Sigmoid colon (tissue), 4 donors: ENCODE measurements around the gene CMSS1.

Experiments used
- EP300 ChIP-seq, 4 donors: sonication (generic); formaldehyde crosslinking; IDR thresholded peaks; one replicate each; pipeline ENCODE4 v1.6.1; 2017; ENCODE audit warnings: antibody characterized with exemption in 4 of 4
- POLR2A ChIP-seq, 2 donors: fragments of 450-650 bp; IDR thresholded peaks; one replicate each; pipeline ENCODE4 v1.6.1; 2016; ENCODE audit warnings: antibody characterized with exemption in 2 of 2, mild to moderate bottlenecking in 2 of 2, moderate library complexity in 2 of 2
- POLR2AphosphoS5 ChIP-seq, 4 donors: sonication (generic); formaldehyde crosslinking; IDR thresholded peaks; one replicate each; pipeline ENCODE4 v1.6.1; 2017; ENCODE audit warnings: antibody characterized with exemption in 4 of 4
- TF ChIP-seq, protein P1 (sequence below), 4 experiments: fragments of 450-650 bp in 3 of 4; fragments of 200-600 bp in 1 of 4; IDR thresholded peaks; one replicate each; pipeline ENCODE4 v1.5.1; 2016 to 2019; ENCODE audit warnings: antibody characterized with exemption in 4 of 4, mild to moderate bottlenecking in 3 of 4, moderate library complexity in 2 of 4

DNA sequence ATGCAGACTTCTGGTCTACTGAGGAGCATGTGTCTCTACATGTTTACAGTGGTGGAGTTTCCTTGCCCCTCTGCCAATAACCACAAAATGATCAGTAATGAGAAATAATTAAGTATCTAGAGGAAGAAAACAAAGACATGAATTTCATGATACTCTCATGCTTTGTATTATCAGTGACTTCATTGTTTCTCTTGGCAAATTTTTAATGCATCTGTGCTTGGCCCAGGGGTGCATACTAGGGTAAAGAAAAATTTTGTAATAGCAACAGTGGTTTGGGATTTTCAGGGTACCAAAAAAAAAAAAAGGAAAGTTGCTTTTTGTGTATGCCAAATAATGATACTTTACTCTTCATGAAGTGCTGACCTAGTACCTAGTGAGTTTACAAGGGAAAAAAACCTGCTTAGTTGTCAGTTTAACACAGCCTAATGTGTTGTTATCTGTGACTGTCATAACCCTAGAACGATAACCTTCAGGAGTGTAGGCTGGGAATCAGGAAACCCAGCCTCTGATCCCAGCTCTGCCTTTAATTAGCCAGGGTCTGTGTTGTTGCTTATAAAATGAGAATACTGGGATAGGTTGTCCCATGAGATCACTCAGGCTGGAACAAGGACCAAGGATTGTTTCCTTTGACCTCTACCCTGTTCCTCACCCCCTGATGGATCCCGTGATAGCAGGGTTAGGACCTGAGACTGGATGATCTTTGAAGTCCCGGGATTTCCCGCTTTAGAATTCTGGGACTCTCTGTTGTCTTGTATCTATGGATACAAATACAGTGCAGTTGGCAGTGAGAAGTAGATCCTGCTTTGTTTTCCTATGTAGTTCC lies 117.5 kb downstream of the CMSS1 start:
- TF ChIP-seq, protein P1, sequence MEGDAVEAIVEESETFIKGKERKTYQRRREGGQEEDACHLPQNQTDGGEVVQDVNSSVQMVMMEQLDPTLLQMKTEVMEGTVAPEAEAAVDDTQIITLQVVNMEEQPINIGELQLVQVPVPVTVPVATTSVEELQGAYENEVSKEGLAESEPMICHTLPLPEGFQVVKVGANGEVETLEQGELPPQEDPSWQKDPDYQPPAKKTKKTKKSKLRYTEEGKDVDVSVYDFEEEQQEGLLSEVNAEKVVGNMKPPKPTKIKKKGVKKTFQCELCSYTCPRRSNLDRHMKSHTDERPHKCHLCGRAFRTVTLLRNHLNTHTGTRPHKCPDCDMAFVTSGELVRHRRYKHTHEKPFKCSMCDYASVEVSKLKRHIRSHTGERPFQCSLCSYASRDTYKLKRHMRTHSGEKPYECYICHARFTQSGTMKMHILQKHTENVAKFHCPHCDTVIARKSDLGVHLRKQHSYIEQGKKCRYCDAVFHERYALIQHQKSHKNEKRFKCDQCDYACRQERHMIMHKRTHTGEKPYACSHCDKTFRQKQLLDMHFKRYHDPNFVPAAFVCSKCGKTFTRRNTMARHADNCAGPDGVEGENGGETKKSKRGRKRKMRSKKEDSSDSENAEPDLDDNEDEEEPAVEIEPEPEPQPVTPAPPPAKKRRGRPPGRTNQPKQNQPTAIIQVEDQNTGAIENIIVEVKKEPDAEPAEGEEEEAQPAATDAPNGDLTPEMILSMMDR (IDR thresholded peaks at IDR 0.05) = no peak
- no peak for TF ChIP-seq POLR2A (IDR thresholded peaks at IDR 0.05)
- TF ChIP-seq EP300 (IDR thresholded peaks at IDR 0.05) = peak in 1 of 4 donors; percentile 27
- peak in 1 of 4 donors; percentile 57 for TF ChIP-seq POLR2AphosphoS5 (IDR thresholded peaks at IDR 0.05)
